ENCODE results near the gene NDFIP2.

NDFIP2 gene

GRCh38 chr13:79502859-79503468 lies 22.0 kb downstream of the NDFIP2 start:
- Histone ChIP-seq H3K4me3 (ENCODE audit: low read length in 2 of 2) (no peak overlapping the region), H3K4me1 (ENCODE audit: control insufficient read depth in 2 of 2, insufficient read depth in 1 of 2, low read depth in 1 of 2, low read length in 2 of 2) (no peaks in the 10 kb centered on the region)
- no CpG with 5 or more reads among the region's 3 CpGs for WGBS, 2 donors (ENCODE audit: extremely low coverage in 2 of 2, insufficient read length in 2 of 2, insufficient replicate concordance in 1 of 2)

GRCh38 chr13:79503473-79504017 lies 22.6 kb downstream of the NDFIP2 start:
- Histone ChIP-seq H3K18ac (ENCODE audit: low read length) (no peak overlapping the region), H3K4me1 (ENCODE audit: control insufficient read depth in 2 of 2, insufficient read depth in 1 of 2, low read depth in 1 of 2, low read length in 2 of 2) (no peaks in the 10 kb centered on the region), H3K27ac (replicated peaks; ENCODE audit: low read length) (no peak overlapping the region), H2BK5ac (ENCODE audit: low read length) (no peak overlapping the region), H3K9me3 (replicated peaks in 1 of 2; ENCODE audit: control insufficient read depth in 2 of 2, insufficient read depth in 1 of 2, low read depth in 1 of 2, low read length in 2 of 2) (no peaks in the 10 kb centered on the region), H3K23ac (ENCODE audit: low read depth, low read length, poor library complexity) (no peak overlapping the region), H2BK15ac (ENCODE audit: low read length) (no peak overlapping the region), H3K36me3 (replicated peaks in 1 of 2; ENCODE audit: control insufficient read depth in 2 of 2, insufficient read depth in 2 of 2, low read length in 2 of 2) (peaks cover 0 to under 1% of the 10 kb centered on the region in 2 donors), H2AFZ (ENCODE audit: low read length) (no peak overlapping the region), H4K8ac (ENCODE audit: low read depth, low read length) (no peak overlapping the region), H2AK5ac (ENCODE audit: low read depth, low read length) (no peak overlapping the region), H3K14ac (ENCODE audit: low read length) (no peak overlapping the region), H2BK12ac (ENCODE audit: low read length) (no peak overlapping the region), H3K79me1 (ENCODE audit: low read depth, low read length) (no peaks in the 10 kb centered on the region), H2BK120ac (ENCODE audit: low read depth, low read length) (no peak overlapping the region), H4K91ac (ENCODE audit: low read depth, low read length, poor library complexity) (no peak overlapping the region), H3K27me3 (ENCODE audit: control insufficient read depth in 3 of 3, insufficient read depth in 3 of 3, low read depth in 1 of 3, low read length in 3 of 3) (no peaks in the 10 kb centered on the region), H3K4me2 (ENCODE audit: insufficient read depth, low read length, poor library complexity, severe bottlenecking) (no peak overlapping the region), H3K9ac (ENCODE audit: low read depth, low read length, poor library complexity) (no peak overlapping the region), H3K4me3 (ENCODE audit: low read length in 2 of 2) (no peak overlapping the region), H3K4ac (ENCODE audit: low read length) (no peak overlapping the region)
- no peak for DNase-seq (ENCODE audit: low spot score)

More at GRCh38 chr13:79502859-79503468, 22.0 kb downstream of the NDFIP2 start:
- peaks cover 0 to 1% of the 10 kb centered on the region in 2 donors for H3K36me3 ChIP-seq (replicated peaks in 1 of 2; ENCODE audit: control insufficient read depth in 2 of 2, insufficient read depth in 2 of 2, low read length in 2 of 2)
- DNase-seq (ENCODE audit: low spot score) = no peak
- no peak overlapping the region for H2BK15ac ChIP-seq (ENCODE audit: low read length)
- no peak overlapping the region for H3K23ac ChIP-seq (ENCODE audit: low read depth, low read length, poor library complexity)
- H4K91ac ChIP-seq (ENCODE audit: low read depth, low read length, poor library complexity) = no peak overlapping the region
- no peaks in the 10 kb centered on the region for H3K27me3 ChIP-seq (ENCODE audit: control insufficient read depth in 3 of 3, insufficient read depth in 3 of 3, low read depth in 1 of 3, low read length in 3 of 3)
- H3K9ac ChIP-seq (ENCODE audit: low read depth, low read length, poor library complexity) = no peak overlapping the region
- no peak overlapping the region for H2AFZ ChIP-seq (ENCODE audit: low read length)
- no peaks in the 10 kb centered on the region for H3K79me1 ChIP-seq (ENCODE audit: low read depth, low read length)
- no peak overlapping the region for H2BK120ac ChIP-seq (ENCODE audit: low read depth, low read length)
- no peak overlapping the region for H2BK12ac ChIP-seq (ENCODE audit: low read length)
- no peak overlapping the region for H2BK5ac ChIP-seq (ENCODE audit: low read length)
- no peak overlapping the region for H3K18ac ChIP-seq (ENCODE audit: low read length)
- no peak overlapping the region for H3K4me2 ChIP-seq (ENCODE audit: insufficient read depth, low read length, poor library complexity, severe bottlenecking)
- H4K8ac ChIP-seq (ENCODE audit: low read depth, low read length) = no peak overlapping the region
- H3K4ac ChIP-seq (ENCODE audit: low read length) = no peak overlapping the region
- H3K27ac ChIP-seq (replicated peaks; ENCODE audit: low read length) = no peak overlapping the region
- no peak overlapping the region for H3K14ac ChIP-seq (ENCODE audit: low read length)
- H3K9me3 ChIP-seq (replicated peaks in 1 of 2; ENCODE audit: control insufficient read depth in 2 of 2, insufficient read depth in 1 of 2, low read depth in 1 of 2, low read length in 2 of 2) = no peaks in the 10 kb centered on the region
- H2AK5ac ChIP-seq (ENCODE audit: low read depth, low read length) = no peak overlapping the region

GRCh38 chr13:79508224-79508961 lies 27.4 kb downstream of the NDFIP2 start:
- Histone ChIP-seq H3K4me2 (ENCODE audit: insufficient read depth, low read length, poor library complexity, severe bottlenecking) (no peak overlapping the region), H2BK15ac (ENCODE audit: low read length) (no peak overlapping the region), H3K36me3 (replicated peaks in 1 of 2; ENCODE audit: control insufficient read depth in 2 of 2, insufficient read depth in 2 of 2, low read length in 2 of 2) (no peaks in the 10 kb centered on the region), H4K91ac (ENCODE audit: low read depth, low read length, poor library complexity) (no peak overlapping the region), H2AK5ac (ENCODE audit: low read depth, low read length) (no peak overlapping the region), H3K27me3 (ENCODE audit: control insufficient read depth in 3 of 3, insufficient read depth in 3 of 3, low read depth in 1 of 3, low read length in 3 of 3) (no peaks in the 10 kb centered on the region), H3K4me3 (ENCODE audit: low read length in 2 of 2) (no peak overlapping the region), H3K27ac (replicated peaks; ENCODE audit: low read length) (no peak overlapping the region), H3K18ac (ENCODE audit: low read length) (no peak overlapping the region), H2BK5ac (ENCODE audit: low read length) (no peak overlapping the region), H2AFZ (ENCODE audit: low read length) (no peak overlapping the region), H3K4me1 (ENCODE audit: control insufficient read depth in 2 of 2, insufficient read depth in 1 of 2, low read depth in 1 of 2, low read length in 2 of 2) (no peaks in the 10 kb centered on the region), H2BK120ac (ENCODE audit: low read depth, low read length) (no peak overlapping the region), H2BK12ac (ENCODE audit: low read length) (no peak overlapping the region), H3K14ac (ENCODE audit: low read length) (no peak overlapping the region), H3K23ac (ENCODE audit: low read depth, low read length, poor library complexity) (no peak overlapping the region), H3K9ac (ENCODE audit: low read depth, low read length, poor library complexity) (no peak overlapping the region), H3K9me3 (replicated peaks in 1 of 2; ENCODE audit: control insufficient read depth in 2 of 2, insufficient read depth in 1 of 2, low read depth in 1 of 2, low read length in 2 of 2) (no peaks in the 10 kb centered on the region), H4K8ac (ENCODE audit: low read depth, low read length) (no peak overlapping the region), H3K4ac (ENCODE audit: low read length) (no peak overlapping the region), H3K79me1 (ENCODE audit: low read depth, low read length) (no peaks in the 10 kb centered on the region)
- no peak for DNase-seq (ENCODE audit: low spot score)
- no CpG with 5 or more reads among the region's 6 CpGs for WGBS, 2 donors (ENCODE audit: extremely low coverage in 2 of 2, insufficient read length in 2 of 2, insufficient replicate concordance in 1 of 2)

- Histone ChIP-seq H3K27me3 (ENCODE audit: control insufficient read depth in 3 of 3, insufficient read depth in 3 of 3, low read depth in 1 of 3, low read length in 3 of 3) (no peaks in the 10 kb centered on the region), H4K8ac (ENCODE audit: low read depth, low read length) (no peak overlapping the region), H3K23ac (ENCODE audit: low read depth, low read length, poor library complexity) (no peak overlapping the region), H4K91ac (ENCODE audit: low read depth, low read length, poor library complexity) (no peak overlapping the region), H3K18ac (ENCODE audit: low read length) (no peak overlapping the region), H3K4me2 (ENCODE audit: insufficient read depth, low read length, poor library complexity, severe bottlenecking) (no peak overlapping the region), H3K9me3 (replicated peaks in 1 of 2; ENCODE audit: control insufficient read depth in 2 of 2, insufficient read depth in 1 of 2, low read depth in 1 of 2, low read length in 2 of 2) (no peaks in the 10 kb centered on the region), H2BK120ac (ENCODE audit: low read depth, low read length) (no peak overlapping the region), H3K27ac (replicated peaks; ENCODE audit: low read length) (no peak overlapping the region), H2BK5ac (ENCODE audit: low read length) (no peak overlapping the region), H2AFZ (ENCODE audit: low read length) (no peak overlapping the region), H3K9ac (ENCODE audit: low read depth, low read length, poor library complexity) (no peak overlapping the region), H3K79me1 (ENCODE audit: low read depth, low read length) (no peaks in the 10 kb centered on the region), H3K4ac (ENCODE audit: low read length) (no peak overlapping the region), H2BK12ac (ENCODE audit: low read length) (no peak overlapping the region), H3K14ac (ENCODE audit: low read length) (no peak overlapping the region), H3K36me3 (replicated peaks in 1 of 2; ENCODE audit: control insufficient read depth in 2 of 2, insufficient read depth in 2 of 2, low read length in 2 of 2) (no peaks in the 10 kb centered on the region), H2AK5ac (ENCODE audit: low read depth, low read length) (no peak overlapping the region), H2BK15ac (ENCODE audit: low read length) (no peak overlapping the region), H3K4me1 (ENCODE audit: control insufficient read depth in 2 of 2, insufficient read depth in 1 of 2, low read depth in 1 of 2, low read length in 2 of 2) (no peaks in the 10 kb centered on the region), H3K4me3 (ENCODE audit: low read length in 2 of 2) (no peak overlapping the region)
- no CpG with 5 or more reads among the region's 2 CpGs for WGBS, 2 donors (ENCODE audit: extremely low coverage in 2 of 2, insufficient read length in 2 of 2, insufficient replicate concordance in 1 of 2)
- no peak for DNase-seq (ENCODE audit: low spot score)
Observed at GRCh38 chr13:79511611-79512010, 30.7 kb downstream of the NDFIP2 start.
